HPDE6-E6E7 (cell line): Measurements from ENCODE around the gene MX2.

ENCODE experiments used
- DNase-seq: peaks from one replicate; pipeline ENCODE4 v3.0.0; 2011; ENCODE audit warnings: missing footprints; ENCODE audit errors: extremely low spot score

MX2 gene

DNA sequence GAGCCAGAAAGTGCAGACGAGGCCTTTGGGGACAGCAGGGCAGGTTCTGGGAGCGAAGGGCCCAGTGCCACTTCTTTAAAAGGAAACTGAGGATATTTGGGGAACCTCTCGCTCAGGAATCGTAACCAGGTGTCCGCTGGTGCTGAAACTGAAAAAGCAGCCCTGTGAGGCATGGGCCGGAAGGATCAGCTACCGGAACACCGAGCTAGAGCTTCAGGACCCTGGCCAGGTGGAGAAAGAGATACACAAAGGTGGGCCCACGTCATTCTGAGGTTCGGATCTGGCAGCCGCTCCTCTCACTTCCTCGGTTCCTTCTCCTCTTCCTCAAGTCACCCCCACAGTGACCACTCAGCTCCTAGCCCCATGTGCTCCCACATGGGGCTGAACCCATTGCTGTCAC lies 18.1 kb downstream of the MX2 start:
- DNase-seq: no peak

DNA sequence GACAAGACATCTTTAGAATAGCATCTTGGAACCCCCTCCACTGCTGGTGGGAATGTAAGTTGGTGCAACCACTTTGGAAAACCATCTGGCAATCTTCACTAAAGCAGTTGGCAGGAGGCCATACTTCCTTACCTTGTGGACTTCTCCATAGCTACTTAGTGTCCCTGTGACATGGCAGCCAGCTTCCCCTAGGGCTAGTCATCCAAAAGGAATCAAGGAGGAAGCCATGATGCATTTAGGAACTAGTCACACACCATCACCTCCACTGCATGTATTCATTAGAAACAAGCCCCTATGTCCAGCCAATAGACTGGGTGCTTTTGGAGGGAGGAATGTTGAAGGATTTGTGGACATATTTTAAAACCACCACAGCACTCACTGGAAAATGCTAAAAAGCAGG lies 19.9 kb downstream of the MX2 start:
- DNase-seq: no peak

- no peak for DNase-seq
Measured at GRCh38 chr21:41387042-41387819, 25.4 kb downstream of the MX2 start.

DNA sequence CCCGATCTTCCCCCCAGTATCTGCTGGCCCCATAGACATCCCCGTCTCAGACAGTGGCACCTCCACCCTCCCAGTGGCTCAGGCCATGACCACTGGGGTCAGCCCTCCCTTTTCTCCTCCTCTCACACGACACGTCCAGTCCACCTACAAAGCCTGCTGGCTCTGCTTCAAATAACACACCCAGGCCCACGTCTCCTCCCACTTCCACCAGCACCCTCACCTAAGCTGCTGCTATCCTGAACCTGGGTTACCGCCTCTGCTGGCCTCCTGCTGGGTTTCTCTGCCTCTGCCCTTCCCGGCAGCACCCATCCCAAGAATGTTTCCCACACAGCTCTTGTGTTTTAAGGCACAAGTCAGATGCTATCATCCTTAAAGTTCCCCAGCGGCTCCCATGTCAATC lies 26.0 kb downstream of the MX2 start:
- no peak for DNase-seq

GRCh38 chr21:41388259-41388658 lies 26.4 kb downstream of the MX2 start:
- DNase-seq: no peak

DNA sequence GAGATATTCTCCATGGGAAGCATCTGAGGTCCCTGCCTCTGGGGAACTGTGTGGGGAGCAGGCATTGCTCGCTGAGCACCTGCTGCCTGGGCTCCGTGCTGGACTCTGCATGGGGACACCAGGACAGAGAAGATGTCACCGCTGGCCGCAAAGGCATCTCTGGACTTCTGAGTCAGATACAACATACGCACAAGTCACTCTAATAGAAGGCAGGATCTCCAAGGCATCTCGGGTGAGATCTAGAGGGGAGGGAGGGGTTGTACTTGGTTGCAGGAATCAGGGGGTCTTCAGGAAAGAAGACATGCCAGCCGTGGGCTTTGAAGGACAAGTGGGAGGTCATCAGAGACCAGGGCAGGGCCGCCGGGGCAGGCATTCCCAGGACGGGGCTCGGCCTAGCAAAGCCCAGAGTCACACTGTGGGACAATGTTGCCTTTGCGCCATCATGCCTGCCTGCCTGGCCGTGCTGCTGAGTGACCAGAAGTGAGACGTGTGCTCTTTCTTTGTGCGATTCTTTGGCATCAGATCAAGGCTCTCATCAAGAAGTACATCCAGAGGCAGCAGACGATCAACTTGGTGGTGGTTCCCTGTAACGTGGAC lies 28.3 kb downstream of the MX2 start:
- DNase-seq: no peak

DNA sequence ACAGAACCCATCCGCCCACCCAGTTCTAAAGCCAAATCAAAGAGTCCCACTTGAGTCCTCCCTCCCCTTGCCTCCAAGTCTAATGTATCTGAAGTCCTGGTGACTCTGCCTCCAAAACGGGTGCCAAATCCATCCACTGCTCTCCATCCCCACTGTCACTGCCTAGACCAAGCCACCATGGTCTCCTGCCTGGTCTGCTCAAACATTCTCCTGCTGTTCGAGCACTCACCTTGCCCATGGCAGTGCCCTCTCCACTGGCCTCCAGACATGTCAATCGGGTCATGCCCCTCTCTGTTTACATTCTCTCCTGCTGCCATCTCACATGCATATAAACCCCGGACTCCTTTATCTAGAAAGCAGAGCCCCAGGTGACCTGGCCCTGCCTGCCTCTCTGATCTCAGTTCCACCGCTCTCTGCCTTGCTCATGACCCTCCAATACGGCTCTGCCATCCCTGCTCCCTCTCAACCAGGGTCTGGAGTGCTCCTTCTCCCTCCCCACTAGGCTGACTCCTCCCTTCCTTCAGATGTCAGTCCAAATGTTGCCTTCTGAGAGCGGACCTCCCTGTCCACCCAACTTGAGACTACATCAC lies 32.1 kb downstream of the MX2 start:
- no peak for DNase-seq

DNA sequence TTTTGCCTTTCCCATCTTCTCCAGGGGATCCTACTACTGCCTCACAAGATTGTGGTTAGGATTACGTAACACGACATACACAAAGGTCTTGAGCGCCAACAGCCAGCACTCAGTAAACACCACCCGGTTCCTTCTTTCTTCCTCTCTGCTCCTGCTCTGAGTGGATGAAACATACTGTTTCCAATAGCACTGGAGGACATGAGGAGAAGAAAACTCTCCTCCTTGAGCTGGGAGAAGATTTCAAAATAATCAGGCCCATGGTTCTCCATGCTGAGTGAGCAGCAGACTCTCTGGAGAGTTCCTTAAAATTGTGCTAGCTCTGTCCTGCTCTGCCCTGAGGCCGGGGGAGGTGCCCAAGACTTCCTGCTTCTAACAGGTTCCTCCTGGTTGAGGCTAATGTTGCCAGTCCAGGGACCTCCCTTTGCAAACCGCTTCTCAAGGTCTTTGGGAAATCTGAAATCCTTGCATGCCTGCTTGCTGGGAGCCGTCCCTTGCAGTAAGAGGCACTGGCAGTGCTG lies 34.8 kb downstream of the MX2 start:
- DNase-seq: no peak

DNA sequence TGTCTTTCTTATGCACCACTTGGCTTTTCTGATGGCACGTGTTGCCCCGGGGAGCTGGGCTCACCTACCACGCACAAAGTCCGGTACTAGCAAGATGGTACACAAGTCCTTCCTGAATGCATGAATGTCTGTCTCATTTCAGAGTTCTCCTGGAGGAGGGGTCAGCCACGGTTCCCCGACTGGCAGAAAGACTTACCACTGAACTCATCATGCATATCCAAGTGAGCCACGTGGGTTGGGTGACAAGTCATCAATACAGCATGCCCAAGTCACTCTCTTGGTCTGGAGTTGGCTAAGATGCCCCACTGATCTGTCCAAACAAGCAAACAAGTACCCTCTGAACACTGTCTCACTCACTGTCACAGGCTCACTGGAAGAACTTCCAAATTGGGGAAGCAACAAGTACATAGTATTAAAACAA lies 35.7 kb downstream of the MX2 start:
- DNase-seq: no peak

DNA sequence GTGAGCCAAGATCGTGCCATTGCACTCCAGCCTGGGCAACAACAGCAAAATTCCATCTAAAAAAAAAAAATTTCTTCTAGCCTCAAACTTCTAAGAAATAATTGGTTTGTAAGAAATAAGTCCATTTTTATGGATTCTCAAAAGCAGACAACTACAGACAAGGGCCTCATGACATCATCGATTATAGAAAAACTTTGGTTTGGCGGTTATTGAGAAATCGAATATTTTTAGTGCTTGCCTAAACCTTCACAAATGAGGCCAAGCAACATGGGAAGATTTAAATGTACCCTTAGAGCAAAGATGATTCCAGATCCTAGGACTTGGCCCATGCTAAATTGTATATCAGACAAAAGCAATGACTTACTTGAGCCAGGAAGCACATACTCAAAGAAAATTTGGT lies 36.4 kb downstream of the MX2 start:
- DNase-seq: no peak

DNA sequence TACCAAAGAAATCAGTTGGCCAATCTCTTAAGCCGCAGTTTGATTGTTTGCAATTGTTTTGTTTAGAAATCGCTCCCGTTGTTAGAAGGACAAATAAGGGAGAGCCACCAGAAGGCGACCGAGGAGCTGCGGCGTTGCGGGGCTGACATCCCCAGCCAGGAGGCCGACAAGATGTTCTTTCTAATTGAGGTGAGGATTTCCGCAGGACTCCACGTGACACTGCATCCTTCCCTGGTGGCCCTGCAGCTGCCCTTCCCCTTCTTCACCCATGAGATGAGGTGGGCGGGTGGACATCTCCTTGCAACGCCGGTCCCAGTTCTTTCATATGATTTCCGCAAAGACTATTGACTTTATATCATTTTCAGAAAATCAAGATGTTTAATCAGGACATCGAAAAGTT lies 37.0 kb downstream of the MX2 start:
- DNase-seq: no peak

DNA sequence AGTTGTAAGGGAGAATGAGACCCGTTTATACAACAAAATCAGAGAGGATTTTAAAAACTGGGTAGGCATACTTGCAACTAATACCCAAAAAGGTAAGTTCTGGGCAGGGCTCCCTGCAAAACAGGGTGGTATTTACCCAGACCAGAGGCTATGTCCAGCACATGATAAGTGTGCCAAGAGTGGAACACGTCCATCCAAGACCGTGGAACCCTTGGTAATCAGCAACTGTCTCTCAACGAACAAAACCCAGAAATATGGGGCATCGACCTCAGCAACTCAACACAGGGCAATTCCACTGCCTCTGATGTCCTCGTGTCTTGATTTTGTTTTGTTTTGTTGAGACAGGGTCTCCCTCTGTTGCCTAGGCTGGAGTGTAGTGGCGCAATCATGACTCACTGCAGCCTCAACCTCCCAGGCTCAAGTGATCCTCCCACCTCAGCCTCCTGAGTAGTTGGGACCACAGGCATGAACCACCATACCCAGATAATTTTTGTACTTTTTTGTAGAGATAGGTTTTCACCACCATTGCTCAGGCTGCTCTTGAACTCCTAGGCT lies 37.5 kb downstream of the MX2 start:
- no peak for DNase-seq

DNA sequence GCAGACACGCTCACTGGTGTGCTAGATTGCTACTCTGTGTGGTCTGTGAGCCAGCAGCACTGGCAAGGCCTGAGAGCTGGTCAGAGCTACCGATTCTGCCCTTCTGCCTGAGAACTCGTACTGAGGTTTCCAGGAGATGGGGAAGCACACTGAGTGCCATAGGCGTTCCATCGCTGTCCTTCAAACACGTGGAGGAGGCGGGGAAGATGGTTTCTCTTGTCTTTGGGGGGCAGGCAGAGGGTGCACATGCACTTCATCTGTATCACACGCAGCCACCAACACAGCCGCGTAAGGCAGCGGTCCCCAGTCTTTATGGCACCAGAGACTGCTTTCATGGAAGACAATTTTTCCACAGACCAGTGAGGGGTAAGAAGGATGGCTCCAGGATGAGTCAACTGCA lies 40.4 kb downstream of the MX2 start:
- DNase-seq: no peak

DNA sequence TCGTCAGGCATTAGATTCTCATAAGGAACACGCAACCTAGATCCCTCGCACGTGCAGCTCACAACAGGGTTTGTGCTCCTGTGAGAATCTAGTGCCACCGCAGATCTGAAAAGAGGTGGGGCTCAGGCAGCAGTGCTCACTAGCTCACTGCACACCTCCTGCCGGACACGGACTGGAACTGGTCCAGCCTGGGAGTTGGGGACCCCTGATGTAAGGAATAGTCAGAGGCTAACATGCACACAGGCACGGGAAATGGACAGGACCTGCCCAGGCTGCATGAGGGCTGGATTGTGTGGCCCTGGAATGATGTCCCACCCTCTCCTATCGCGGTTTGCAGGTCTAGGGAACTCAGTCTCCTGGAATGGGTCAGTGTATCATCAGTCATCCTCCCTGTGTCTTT lies 41.0 kb downstream of the MX2 start:
- no peak for DNase-seq

GRCh38 chr21:41403331-41403730 lies 41.5 kb downstream of the MX2 start:
- DNase-seq: no peak

GRCh38 chr21:41403966-41404365 lies 42.1 kb downstream of the MX2 start:
- DNase-seq: no peak

GRCh38 chr21:41405321-41405720 lies 43.5 kb downstream of the MX2 start:
- no peak for DNase-seq

GRCh38 chr21:41406340-41406739 lies 44.5 kb downstream of the MX2 start:
- DNase-seq: no peak

GRCh38 chr21:41407541-41408460 lies 46.0 kb downstream of the MX2 start:
- no peak for DNase-seq

DNA sequence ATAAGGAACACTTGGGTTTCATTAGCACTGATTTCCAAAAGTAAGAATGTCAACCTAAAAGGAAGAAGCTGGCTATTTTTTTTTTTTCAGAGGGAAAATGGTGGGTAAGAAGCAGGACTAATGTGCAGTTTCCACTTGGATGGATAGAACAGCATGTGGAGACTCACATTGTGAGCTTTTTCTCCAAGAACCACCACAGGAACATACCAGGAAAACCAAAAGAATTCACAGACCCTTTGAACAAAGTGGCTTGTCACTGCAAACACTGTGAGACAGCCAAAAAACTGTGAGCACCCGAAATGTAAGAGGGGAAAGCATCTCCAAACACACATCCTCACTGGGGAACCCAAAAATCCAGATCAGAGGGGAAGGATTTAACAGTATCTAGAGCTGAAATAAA lies 48.5 kb downstream of the MX2 start:
- no peak for DNase-seq

DNA sequence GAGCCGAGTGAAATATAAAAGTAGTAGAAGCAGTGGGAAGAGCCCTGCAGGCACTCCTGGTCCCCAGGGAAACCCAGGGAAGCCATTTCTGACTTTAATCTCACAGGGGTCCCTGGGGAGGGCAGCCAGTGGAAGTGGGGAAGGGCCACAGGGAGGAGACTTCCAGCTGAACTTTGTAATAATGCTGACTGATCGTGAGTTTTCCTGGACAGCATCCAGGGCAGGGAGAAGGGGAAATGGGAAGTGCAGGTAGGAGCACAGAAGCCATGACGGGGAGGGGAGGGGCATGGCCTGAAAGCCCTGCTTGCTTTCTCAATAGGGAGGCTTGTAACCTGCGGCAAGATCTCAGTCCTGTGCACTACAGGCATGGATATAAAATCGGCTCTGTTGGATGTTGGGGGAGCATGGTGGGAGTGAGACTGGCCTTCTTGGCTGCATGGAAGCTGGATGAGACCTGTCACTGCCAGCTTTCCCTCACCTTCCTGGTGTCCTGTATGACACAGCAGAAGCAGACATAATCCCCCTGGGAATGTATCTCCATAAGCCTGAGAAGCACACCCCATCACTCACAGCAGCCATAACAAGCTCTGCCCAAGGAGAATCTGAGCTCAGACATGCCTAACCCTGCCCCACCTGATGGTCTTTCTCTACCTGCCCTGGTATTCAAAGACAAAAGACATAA lies 49.1 kb downstream of the MX2 start:
- DNase-seq: no peak
